ENCODE data around the gene KSR2.
"Not testable (repeated sequence)": the region's sequence is repeated elsewhere in the genome, so short reads cannot be mapped to it uniquely, and the experiment has no call there.

The KSR2 gene

DNA sequence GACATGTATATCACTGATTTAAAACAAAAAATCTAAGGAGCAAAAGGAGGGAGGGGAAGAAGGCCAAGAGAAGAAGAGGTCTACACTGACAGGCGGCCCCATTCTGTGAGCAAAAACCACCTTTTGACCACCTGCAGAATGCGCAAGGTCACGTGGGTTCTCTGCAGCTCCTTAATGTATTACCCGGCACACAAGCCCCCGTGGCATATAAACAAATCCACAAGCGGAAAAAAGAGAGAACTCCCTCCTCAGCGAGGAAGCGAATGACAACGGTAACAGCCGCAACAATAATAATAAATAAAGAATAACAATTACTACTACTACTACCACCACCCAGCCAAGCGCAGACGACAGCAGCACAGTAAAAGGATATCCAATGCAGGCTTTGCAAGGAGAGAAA is 1.3 kb downstream of the KSR2 start:
- no peak for DNase-seq

GRCh38 chr12:117967043-117967442 is 1.7 kb downstream of the KSR2 start:
- no peak for DNase-seq

DNA sequence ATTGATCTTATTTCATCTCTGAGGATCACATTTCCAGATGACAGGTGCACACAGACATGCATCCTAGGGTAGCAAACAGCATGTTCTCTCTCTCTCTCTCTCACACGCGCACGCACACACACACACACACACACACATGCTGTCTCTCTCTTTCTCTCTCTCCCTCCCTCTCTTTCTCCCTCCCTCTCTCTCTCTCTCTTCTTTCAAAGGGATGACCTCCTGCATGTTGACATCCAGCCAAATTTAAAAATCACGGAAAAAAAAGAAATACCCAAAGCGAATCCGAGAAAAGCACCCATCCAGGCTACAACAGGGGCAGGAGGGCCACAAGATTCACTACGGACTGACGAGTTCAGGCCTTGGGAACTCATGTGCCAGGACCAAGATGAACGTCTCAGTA is 2.3 kb downstream of the KSR2 start:
- DNase-seq, result no peak

DNA sequence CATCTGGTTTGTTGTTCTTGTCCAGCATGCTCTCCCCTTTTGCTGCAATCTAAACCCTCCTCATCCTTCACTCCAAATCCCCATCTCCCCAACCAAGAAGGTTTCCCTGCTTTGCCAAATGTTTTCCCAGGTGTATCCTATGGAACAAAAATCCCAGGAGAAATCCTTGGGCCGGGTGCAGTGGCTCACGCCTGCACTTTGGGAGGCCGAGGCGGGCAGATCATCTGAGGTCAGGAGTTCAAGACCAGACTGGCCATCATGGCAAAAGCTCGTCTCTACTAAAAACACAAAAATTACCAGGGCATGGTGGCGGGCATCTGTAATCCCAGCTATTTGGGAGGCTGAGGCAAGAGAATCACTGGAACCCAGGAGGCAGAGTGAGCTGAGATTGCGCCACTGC is 5.0 kb downstream of the KSR2 start:
- DNase-seq, result no peak

DNA sequence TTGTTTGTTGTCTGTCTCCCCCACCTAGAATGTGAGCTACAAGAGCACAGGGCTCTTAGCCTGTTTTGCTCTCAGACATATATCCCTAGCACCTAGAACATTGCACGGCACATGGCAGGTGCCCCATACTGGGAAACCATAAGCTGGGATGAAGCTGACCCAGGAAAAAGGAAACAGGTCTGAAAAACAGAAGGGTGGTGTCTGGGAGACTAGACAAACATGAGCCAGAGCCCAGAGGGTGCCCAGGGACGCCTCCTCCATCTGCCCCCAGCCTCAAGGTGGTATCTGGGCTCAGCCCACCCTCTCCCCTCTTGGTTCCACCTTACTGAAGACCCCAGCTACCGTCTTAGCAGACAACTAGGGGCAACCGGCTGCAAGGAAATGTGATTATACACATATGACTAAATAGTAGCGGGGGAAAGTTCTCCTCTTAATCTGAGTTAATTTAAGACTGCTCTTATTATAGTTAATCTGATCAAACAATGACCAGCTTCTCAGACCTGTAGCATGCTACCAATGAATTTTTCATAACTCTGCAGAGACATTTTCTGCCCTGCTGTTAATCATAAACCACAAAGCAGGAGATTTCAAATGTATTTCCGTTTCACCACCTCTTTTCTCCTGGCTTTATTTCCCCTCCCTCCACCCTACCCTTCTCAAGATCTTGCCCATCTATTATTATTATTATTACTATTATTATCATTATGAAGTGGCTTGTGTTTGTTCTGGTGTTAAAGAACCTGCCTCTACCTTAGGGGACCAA is 31.9 kb downstream of the KSR2 start:
- no peak for DNase-seq

DNA sequence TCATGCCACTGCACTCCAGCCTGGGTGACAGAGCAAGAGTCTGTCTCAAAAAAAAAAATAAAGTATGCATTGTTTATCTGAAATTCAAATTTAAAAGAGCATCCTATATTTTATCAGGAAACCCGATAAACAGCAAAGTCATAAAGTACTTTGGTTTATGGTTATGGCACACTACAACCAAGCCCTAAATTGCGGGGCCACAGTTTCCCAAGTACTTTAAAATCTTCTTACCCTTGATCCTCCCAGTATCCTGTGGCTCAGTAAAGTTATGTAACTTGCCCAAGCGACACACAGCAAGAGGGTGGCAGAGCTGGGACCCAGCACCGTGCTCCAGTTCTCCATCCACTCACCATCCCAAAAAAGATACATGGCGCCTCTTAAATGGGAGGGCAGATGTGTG is 35.2 kb downstream of the KSR2 start:
- DNase-seq, result no peak

DNA sequence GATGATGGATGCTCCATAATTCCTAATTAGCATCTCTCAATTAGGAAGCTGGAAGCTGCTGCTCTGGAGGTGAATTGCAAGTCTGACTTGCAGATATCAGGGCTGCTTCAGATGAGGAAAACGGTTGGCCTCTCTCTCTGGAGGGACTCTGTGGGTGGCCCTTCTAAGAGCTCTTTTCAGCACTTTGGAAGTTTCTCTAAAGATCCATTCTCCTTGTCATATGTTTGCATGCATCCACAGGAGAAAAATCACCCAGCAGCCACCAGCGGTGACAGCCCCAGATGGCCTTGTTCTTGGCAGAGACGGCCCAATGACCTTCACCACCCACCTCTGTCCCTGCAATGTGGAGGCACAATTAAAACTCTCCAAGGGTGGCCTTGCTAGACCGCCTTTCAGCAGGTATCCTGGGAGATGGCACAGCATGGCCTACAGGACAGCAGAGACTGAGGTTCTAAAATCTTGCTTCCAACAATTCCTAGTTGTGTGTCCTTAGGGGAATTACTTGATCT is 42.3 kb downstream of the KSR2 start:
- DNase-seq, result no peak

DNA sequence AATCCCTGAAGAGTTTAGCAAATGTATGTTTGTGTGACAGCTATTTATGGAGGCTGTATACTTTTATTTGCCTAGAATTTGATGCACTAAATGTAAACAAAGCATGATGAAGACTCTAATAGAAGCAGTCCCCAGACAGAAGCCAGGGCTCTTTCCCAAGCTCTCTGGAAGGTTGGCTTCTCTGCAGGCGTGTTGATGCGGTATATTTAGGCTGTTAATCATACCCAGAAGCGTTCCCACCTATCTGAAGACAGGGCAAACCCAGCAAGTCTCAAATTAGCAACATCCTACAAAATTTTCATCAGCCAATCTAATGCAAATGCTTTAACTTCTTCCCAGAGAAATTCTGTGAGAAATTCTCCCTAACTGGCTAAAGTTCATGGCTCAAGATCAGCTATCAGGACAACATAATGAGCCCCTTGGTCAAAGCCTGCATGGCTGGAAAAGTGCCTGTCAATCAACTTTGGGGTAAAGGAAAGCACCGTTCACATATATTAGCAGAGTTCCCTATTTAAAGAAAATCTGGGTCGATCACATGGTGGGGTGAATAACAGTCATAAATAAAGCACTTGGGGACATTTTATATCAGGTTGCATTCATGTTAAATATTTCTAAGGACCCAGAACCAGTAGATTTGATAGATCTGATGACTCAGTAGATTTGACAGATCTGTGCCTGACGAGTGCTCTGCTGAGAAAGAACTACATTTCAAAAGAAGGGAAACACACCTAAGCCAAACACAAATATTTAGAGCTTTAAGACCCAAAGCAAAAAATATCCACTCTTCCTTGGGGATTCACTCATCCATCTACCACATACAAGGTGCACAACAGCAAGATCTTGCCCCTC is 46.6 kb downstream of the KSR2 start:
- no peak for DNase-seq

DNA sequence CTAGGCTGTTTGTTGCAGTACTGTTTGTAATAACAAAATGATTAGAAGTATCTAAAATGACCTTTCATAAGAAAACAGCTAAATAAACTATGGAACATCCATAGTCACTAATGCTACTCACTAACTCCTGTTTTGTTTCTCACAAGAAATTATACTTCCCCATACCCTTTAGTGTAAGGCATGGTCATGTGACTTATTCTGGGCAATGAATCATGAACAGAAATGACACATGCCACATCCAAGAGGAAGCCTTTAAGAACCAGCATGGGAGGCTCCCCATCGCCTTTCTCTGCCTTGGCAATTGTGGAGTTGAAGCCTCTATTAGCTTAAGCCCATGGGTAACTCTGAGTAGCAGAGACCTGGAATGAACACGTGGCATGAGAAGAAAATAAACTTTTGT is 49.3 kb downstream of the KSR2 start:
- DNase-seq, result no peak

DNA sequence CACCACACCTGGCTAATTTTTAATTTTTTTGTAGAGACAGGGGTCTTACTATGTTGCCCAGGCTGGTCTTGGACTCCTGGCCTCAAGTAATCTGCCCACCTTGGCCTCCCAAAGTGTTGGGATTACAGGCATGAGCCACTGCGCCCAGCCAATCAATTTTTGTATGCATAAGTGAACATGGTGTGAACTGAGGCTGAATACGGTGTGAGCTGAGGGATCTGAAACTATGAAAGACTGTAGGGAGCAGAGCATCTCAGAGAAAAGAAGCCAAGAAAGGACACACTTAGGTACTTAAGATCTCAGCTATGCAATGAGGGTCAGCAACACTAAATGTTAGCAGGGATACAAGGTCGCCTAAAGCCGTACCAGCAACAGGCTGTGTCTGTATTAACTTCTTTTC is 54.1 kb downstream of the KSR2 start:
- no peak for DNase-seq

GRCh38 chr12:117912756-117913155 is 56.0 kb downstream of the KSR2 start:
- no peak for DNase-seq

DNA sequence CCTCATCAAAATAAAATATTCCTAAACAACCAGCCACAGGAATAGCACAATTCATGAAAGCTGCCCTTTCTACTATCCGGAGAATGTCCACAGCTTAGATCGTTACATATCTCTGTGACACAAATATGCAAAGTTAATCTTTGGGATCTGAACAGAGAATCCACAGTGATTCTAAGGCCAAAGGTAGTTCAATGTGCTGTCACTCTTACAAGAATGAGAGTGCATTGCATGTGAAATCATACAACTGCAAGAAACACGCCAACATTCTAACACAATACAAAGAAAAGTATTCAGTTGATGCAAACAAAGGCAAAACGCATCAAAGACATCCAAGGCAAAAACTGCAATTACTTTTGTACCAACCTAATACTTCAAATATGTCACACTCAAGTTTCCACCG is 60.4 kb downstream of the KSR2 start:
- no peak for DNase-seq

GRCh38 chr12:117907108-117907689 is 61.6 kb downstream of the KSR2 start:
- DNase-seq, result no peak

GRCh38 chr12:117904051-117904450 is 64.7 kb downstream of the KSR2 start:
- DNase-seq, result no peak

- no peak for DNase-seq
Observed at GRCh38 chr12:117903110-117903840, 65.5 kb downstream of the KSR2 start.

- no peak for DNase-seq
Observed at GRCh38 chr12:117901631-117902030, 67.2 kb downstream of the KSR2 start.

DNA sequence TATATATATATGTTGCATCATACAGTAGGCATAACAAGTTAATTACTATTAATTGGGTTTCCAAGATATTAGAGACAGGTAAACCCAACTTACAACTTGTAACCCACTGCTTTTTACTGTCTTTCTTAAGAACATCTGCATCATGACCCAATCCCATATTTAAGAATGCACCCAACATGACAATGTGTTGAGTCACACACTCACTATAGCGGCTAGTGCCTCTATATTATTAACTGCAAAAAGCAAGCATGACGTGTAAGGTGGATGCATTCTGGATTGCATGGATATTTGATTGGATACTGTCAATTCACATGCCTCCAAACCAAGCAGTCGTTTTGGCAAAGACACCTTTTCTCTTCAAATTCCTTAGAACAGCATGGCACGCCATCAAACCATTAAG is 68.2 kb downstream of the KSR2 start:
- no peak for DNase-seq

DNA sequence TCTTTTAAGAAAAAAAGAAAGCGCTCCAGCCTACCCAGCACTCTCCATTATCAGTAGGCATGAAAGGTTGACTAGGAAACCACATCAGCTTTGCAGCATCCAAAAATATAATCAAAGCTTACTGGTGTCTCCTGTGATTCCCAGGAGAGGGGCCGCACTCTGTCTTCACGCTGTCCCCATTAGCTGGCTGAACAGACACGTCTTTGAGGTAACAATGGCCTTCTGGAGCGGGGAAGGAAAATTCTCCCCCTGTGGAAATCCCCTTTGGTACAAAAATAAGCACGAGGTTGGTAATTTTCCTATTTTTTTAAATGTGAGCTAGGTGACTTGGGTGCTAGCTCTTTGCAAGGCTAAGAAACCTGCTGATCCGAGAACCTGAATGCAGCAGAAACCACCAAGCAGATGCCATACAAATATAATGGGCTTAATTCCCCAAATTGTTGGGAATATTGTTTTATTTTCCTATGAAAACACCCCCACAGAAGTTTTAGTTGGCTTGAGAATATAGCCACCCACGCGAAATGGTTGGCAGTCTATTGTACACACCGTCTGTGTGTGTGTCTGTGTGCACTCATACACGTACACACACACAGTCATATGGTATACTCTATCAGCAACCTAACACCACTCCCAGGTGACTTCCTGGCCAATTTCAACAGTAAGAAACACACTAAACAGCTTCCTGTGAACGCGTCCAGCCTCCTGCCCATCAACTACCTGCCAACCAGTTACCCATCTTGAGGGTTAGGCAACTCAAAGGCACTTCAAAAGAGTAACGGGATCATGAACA is 71.2 kb downstream of the KSR2 start:
- no peak for DNase-seq

- no peak for DNase-seq
Observed at GRCh38 chr12:117896009-117896408, 72.8 kb downstream of the KSR2 start.

DNA sequence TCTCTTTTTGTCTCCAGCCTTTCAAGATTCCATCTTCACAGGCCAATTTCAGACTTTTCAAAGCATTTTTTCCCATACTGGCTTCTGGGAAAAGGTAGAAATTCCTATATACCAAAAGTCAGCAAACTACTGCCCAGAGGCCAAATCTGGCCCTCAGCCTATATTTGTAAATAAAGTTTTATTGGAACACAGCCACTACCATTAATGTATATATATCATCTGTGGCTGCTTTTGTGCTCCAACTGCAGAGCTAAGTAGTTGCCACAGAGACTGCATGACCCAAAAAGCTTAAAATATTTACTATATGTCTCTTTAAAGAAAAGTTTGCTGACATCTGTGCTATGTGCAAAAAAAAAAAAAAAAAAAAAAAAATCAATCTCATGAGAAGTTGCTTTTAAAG is 76.3 kb downstream of the KSR2 start:
- DNase-seq, result no peak

GRCh38 chr12:117891265-117891664 is 77.5 kb downstream of the KSR2 start:
- DNase-seq, result not testable (repeated sequence)

DNA sequence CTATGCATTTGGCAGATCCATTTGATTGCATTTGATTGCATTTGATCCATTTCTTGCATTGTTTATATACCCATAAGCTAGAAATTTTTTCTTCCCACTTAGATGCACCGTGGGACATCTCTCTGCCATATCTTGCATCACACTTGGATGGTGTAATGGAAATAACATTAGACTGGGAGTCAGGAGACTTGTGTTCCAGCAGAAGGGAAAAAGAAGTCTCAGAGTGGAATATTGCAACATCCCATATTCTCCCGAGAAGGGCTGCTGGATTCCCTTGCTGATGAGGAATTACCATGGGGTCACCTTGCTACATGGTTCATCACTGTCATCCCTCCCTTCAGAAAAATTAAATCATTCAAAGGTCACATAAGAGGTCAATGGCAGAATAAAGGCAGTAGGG is 78.1 kb downstream of the KSR2 start:
- DNase-seq, result no peak
